Neural cell (in vitro differentiated cells): ENCODE results near the gene SNRNP27.

Source experiments
- POLR2AphosphoS5 ChIP-seq: IDR thresholded peaks from 2 replicates; pipeline ENCODE4 v1.6.1; 2012
- SMC3 ChIP-seq: fragments of 450-650 bp; conservative IDR thresholded peaks from 2 replicates; pipeline ENCODE4 v1.6.1; 2014; ENCODE audit warnings: antibody characterized with exemption, mild to moderate bottlenecking, moderate library complexity; ENCODE audit not compliant: poor library complexity
- TAF1 ChIP-seq: IDR thresholded peaks from 2 replicates; pipeline ENCODE4 v1.6.1; 2012; ENCODE audit warnings: low read depth
- TF ChIP-seq, protein P1 (sequence below): fragments of 450-650 bp; IDR thresholded peaks from 2 replicates; pipeline ENCODE4 v1.5.1; 2014; ENCODE audit warnings: antibody characterized with exemption, mild to moderate bottlenecking, moderate library complexity; ENCODE audit not compliant: poor library complexity, severe bottlenecking
- TF ChIP-seq, protein P2 (sequence below): IDR thresholded peaks from 2 replicates; pipeline ENCODE4 v1.6.1; 2012; ENCODE audit warnings: borderline replicate concordance

DNA sequence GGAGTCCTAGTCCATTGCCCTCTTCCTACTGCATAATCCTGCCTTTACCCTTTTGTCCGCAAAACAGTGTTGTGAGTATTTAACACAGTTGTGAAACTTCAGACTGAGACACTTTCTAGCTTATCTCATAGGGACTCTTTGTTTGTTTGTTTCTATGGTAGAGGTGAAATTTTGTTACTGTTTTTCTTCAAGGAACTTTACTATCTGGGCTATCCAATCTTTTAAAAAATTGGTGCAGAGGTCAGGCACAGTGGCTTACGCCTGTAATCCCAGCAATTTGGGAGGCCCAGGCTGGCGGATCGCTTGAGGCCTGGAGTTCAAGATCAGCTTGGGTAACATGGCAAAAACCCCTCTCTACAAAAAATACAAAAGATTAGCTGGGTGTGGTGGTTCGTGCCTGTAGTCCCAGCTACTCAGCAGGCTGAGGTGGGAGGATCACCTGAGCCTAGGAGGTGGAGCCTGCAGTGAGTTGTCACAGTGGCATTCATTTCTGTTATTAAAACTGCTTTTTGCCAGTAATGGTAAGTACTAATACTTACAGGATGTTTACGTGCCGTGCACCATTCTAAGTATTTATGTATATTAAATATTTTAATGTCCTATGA lies 45.5 kb upstream of the SNRNP27 start:
- TF ChIP-seq POLR2AphosphoS5: no peak
- TF ChIP-seq, protein P1, sequence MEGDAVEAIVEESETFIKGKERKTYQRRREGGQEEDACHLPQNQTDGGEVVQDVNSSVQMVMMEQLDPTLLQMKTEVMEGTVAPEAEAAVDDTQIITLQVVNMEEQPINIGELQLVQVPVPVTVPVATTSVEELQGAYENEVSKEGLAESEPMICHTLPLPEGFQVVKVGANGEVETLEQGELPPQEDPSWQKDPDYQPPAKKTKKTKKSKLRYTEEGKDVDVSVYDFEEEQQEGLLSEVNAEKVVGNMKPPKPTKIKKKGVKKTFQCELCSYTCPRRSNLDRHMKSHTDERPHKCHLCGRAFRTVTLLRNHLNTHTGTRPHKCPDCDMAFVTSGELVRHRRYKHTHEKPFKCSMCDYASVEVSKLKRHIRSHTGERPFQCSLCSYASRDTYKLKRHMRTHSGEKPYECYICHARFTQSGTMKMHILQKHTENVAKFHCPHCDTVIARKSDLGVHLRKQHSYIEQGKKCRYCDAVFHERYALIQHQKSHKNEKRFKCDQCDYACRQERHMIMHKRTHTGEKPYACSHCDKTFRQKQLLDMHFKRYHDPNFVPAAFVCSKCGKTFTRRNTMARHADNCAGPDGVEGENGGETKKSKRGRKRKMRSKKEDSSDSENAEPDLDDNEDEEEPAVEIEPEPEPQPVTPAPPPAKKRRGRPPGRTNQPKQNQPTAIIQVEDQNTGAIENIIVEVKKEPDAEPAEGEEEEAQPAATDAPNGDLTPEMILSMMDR: no peak
- TF ChIP-seq SMC3: no peak
- no peak for TF ChIP-seq TAF1
- TF ChIP-seq, protein P2, sequence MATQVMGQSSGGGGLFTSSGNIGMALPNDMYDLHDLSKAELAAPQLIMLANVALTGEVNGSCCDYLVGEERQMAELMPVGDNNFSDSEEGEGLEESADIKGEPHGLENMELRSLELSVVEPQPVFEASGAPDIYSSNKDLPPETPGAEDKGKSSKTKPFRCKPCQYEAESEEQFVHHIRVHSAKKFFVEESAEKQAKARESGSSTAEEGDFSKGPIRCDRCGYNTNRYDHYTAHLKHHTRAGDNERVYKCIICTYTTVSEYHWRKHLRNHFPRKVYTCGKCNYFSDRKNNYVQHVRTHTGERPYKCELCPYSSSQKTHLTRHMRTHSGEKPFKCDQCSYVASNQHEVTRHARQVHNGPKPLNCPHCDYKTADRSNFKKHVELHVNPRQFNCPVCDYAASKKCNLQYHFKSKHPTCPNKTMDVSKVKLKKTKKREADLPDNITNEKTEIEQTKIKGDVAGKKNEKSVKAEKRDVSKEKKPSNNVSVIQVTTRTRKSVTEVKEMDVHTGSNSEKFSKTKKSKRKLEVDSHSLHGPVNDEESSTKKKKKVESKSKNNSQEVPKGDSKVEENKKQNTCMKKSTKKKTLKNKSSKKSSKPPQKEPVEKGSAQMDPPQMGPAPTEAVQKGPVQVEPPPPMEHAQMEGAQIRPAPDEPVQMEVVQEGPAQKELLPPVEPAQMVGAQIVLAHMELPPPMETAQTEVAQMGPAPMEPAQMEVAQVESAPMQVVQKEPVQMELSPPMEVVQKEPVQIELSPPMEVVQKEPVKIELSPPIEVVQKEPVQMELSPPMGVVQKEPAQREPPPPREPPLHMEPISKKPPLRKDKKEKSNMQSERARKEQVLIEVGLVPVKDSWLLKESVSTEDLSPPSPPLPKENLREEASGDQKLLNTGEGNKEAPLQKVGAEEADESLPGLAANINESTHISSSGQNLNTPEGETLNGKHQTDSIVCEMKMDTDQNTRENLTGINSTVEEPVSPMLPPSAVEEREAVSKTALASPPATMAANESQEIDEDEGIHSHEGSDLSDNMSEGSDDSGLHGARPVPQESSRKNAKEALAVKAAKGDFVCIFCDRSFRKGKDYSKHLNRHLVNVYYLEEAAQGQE: no peak
